ENCODE data around the gene PPM1M. TPM values are rescaled to one million over a fixed set of nuclear protein-coding genes. Genes with fewer than 3 reads are reported as not detected.

PPM1M gene
- total and polyA plus RNA-seq, 3 experiments from 2014 or later, result 56.6 to 81.8 (median 60.8) TPM

Other genes with a start within 250 kb of the PPM1M start
- 1,000 to 10,000 TPM; 1,367 to 1,382 TPM for gene RPL29, start 249.9 kb upstream of the PPM1M start, total RNA-seq
- 1,261 TPM for gene RPL29, start 249.9 kb upstream of the PPM1M start, polyA plus RNA-seq
- 10 to 100 TPM; 26.3 to 27.2 TPM for gene DUSP7, start 189.2 kb upstream of the PPM1M start, total RNA-seq
- gene DUSP7, start 189.2 kb upstream of the PPM1M start, polyA plus RNA-seq, result 7.2 TPM
- gene POC1A, start 91.3 kb upstream of the PPM1M start, total RNA-seq, result 10 to 100 TPM; 22.6 to 22.7 TPM
- 1.5 TPM for gene POC1A, start 91.3 kb upstream of the PPM1M start, polyA plus RNA-seq
- gene ALAS1, start 47.6 kb upstream of the PPM1M start, total RNA-seq, result 10 to 100 TPM; 72.2 to 73.0 TPM
- gene ALAS1, start 47.6 kb upstream of the PPM1M start, polyA plus RNA-seq, result 32.9 TPM
- under 1 TPM; 0.16 to 0.22 TPM for gene TLR9, start 20.1 kb upstream of the PPM1M start, total RNA-seq
- 0.16 TPM for gene TLR9, start 20.1 kb upstream of the PPM1M start, polyA plus RNA-seq
- gene TWF2, start 6.6 kb upstream of the PPM1M start, total RNA-seq, result 100 to 1,000 TPM in 1 of 2 experiments, 10 to 100 TPM in 1; 98.2 to 101 TPM
- gene TWF2, start 6.6 kb upstream of the PPM1M start, polyA plus RNA-seq, result 138 TPM
- gene WDR82, start 32.9 kb downstream of the PPM1M start, total RNA-seq, result 100 to 1,000 TPM; 133 to 140 TPM
- 133 TPM for gene WDR82, start 32.9 kb downstream of the PPM1M start, polyA plus RNA-seq
- gene GLYCTK, start 42.1 kb downstream of the PPM1M start, total RNA-seq, result 10 to 100 TPM; 21.2 to 21.4 TPM
- gene GLYCTK, start 42.1 kb downstream of the PPM1M start, polyA plus RNA-seq, result 9.7 TPM
- 1 to 10 TPM; 7.0 TPM for gene DNAH1, start 70.6 kb downstream of the PPM1M start, total RNA-seq
- gene DNAH1, start 70.6 kb downstream of the PPM1M start, polyA plus RNA-seq, result 1.0 TPM
- 100 to 1,000 TPM; 113 to 123 TPM for gene BAP1, start 164.2 kb downstream of the PPM1M start, total RNA-seq
- gene BAP1, start 164.2 kb downstream of the PPM1M start, polyA plus RNA-seq, result 25.5 TPM
- gene PHF7, start 164.9 kb downstream of the PPM1M start, total RNA-seq, result 10 to 100 TPM; 11.6 to 12.0 TPM
- 10.7 TPM for gene PHF7, start 164.9 kb downstream of the PPM1M start, polyA plus RNA-seq
- under 1 TPM; 0.13 to 0.16 TPM for gene SEMA3G, start 199.3 kb downstream of the PPM1M start, total RNA-seq
- gene SEMA3G, start 199.3 kb downstream of the PPM1M start, polyA plus RNA-seq, result not detected
- 1 to 10 TPM; 2.2 to 2.3 TPM for gene TNNC1, start 208.3 kb downstream of the PPM1M start, total RNA-seq
- not detected for gene TNNC1, start 208.3 kb downstream of the PPM1M start, polyA plus RNA-seq
- gene NISCH, start 209.8 kb downstream of the PPM1M start, total RNA-seq, result 10 to 100 TPM; 65.7 to 66.2 TPM
- 31.6 TPM for gene NISCH, start 209.8 kb downstream of the PPM1M start, polyA plus RNA-seq
- gene STAB1, start 249.6 kb downstream of the PPM1M start, total RNA-seq, result 1 to 10 TPM; 7.6 to 9.7 TPM
- gene STAB1, start 249.6 kb downstream of the PPM1M start, polyA plus RNA-seq, result 0.05 TPM

Data from CD8-positive, alpha-beta memory T cell (primary cell).